ENCODE data around the gene RAD51B. TPM values are rescaled to one million over a fixed set of nuclear protein-coding genes. Genes with fewer than 3 reads are reported as not detected.

RAD51B gene
- total and polyA plus RNA-seq, 8 donors, result 1.8 to 30.7 (median 15.3) TPM

- H3K9me3 ChIP-seq, result no peaks in the 10 kb centered on the region
- peaks cover 17 to 53% (median 34%) of the 10 kb centered on the region in 4 donors for H3K4me1 ChIP-seq
- H3K4me3 ChIP-seq, result no peak overlapping the region
- H3K27ac ChIP-seq, result no peak overlapping the region
- TF ChIP-seq EP300 (IDR thresholded peaks at IDR 0.05) (no peak), CTCF (IDR thresholded peaks at IDR 0.05) (no peak), POLR2AphosphoS5 (IDR thresholded peaks at IDR 0.05) (no peak), POLR2A (IDR thresholded peaks at IDR 0.05) (no peak)
- no peaks in the 10 kb centered on the region for H3K27me3 ChIP-seq
- intact Hi-C loops (cut with DNase I; ENCODE audit: low total_unique reads), result no loop called here
- no peak for DNase-seq
- H3K36me3 ChIP-seq, result no peaks in the 10 kb centered on the region
Observed at GRCh38 chr14:68463705-68464374, 644.3 kb downstream of the RAD51B start.

GRCh38 chr14:68464711-68465110 lies 645.1 kb downstream of the RAD51B start:
- H3K27ac ChIP-seq, result no peak overlapping the region
- no peaks in the 10 kb centered on the region for H3K9me3 ChIP-seq
- H3K4me3 ChIP-seq, result no peak overlapping the region
- DNase-seq, result no peak
- intact Hi-C loops (cut with DNase I; ENCODE audit: low total_unique reads), result no loop called here
- WGBS, 5 donors, result 54 to 88% (median 81%) methylated on average over 2 of the region's 2 CpGs
- no peaks in the 10 kb centered on the region for H3K27me3 ChIP-seq
- TF ChIP-seq EP300 (IDR thresholded peaks at IDR 0.05) (no peak), POLR2A (IDR thresholded peaks at IDR 0.05) (no peak), POLR2AphosphoS5 (IDR thresholded peaks at IDR 0.05) (no peak), CTCF (IDR thresholded peaks at IDR 0.05) (no peak)
- H3K4me1 ChIP-seq, result peaks cover 8 to 50% (median 30%) of the 10 kb centered on the region in 4 donors
- H3K36me3 ChIP-seq, result no peaks in the 10 kb centered on the region

DNA sequence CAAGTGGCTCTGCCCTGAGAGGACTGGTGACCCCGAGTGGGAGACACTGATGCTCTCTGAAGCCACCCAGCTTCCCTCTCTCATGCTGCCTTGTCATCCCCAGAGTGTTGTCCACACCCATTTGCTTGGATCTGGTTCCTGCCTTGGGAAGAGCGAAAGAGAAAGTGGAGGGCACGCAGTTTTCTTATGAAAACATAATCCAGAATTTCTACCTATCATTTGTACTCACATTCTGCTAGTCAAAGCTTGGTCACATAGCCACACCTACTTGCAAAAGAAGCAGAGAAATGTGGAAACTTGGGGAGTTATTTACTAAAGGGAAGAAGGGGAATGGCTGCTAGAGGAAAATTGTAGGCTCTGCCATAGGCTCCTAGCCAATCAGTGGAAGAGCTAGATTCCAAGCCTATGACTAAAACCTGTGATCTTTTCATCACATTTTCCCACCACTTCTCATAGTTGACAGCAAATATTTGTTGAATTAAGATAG lies 647.0 kb downstream of the RAD51B start:
- TF ChIP-seq EP300 (IDR thresholded peaks at IDR 0.05), result no peak
- TF ChIP-seq POLR2AphosphoS5 (IDR thresholded peaks at IDR 0.05), result peak in 2 of 3 donors; percentile 28 to 48
- no peak for TF ChIP-seq CTCF (IDR thresholded peaks at IDR 0.05)
- peak overlapping the region; percentile 54 to 79 (median 73) for H3K27ac ChIP-seq
- intact Hi-C loops (cut with DNase I; ENCODE audit: low total_unique reads), result no loop called here
- H3K4me1 ChIP-seq, result peaks cover 0 to 50% (median 23%) of the 10 kb centered on the region in 4 donors
- DNase-seq, result peak in 1 of 2 donors; percentile 76
- no peaks in the 10 kb centered on the region for H3K36me3 ChIP-seq
- H3K27me3 ChIP-seq, result no peaks in the 10 kb centered on the region
- H3K4me3 ChIP-seq, result no peak overlapping the region
- H3K9me3 ChIP-seq, result no peaks in the 10 kb centered on the region
- 43 to 73% (median 62%) methylated on average over 3 of the region's 3 CpGs for WGBS, 5 donors

GRCh38 chr14:68467425-68467824 lies 647.8 kb downstream of the RAD51B start:
- no peak overlapping the region for H3K4me3 ChIP-seq
- H3K27ac ChIP-seq, result peak overlapping the region in 2 of 5 donors; percentile 73 to 79
- H3K27me3 ChIP-seq, result no peaks in the 10 kb centered on the region
- TF ChIP-seq POLR2A (IDR thresholded peaks at IDR 0.05), result no peak
- TF ChIP-seq EP300 (IDR thresholded peaks at IDR 0.05), result no peak
- no peak for TF ChIP-seq POLR2AphosphoS5 (IDR thresholded peaks at IDR 0.05)
- no peak for TF ChIP-seq CTCF (IDR thresholded peaks at IDR 0.05)
- intact Hi-C loops (cut with DNase I; ENCODE audit: low total_unique reads), result no loop called here
- DNase-seq, result no peak
- peaks cover 0 to 57% (median 26%) of the 10 kb centered on the region in 4 donors for H3K4me1 ChIP-seq
- WGBS, 5 donors, result 79 to 86% (median 81%) methylated on average over 4 of the region's 4 CpGs
- H3K9me3 ChIP-seq, result no peaks in the 10 kb centered on the region
- H3K36me3 ChIP-seq, result no peaks in the 10 kb centered on the region
